HepG2 (cell line): ENCODE measurements around the gene RINL. TPM values are rescaled to one million over a fixed set of nuclear protein-coding genes. Genes with fewer than 3 reads are reported as not detected.

Experiments
- CREB3 ChIP-seq: sonication (generic); formaldehyde crosslinking; IDR thresholded peaks from 2 replicates; pipeline ENCODE4 v1.5.0; 2020; ENCODE audit warnings: missing genetic modification reagents
- DMAP1 ChIP-seq: IDR thresholded peaks from 2 replicates; pipeline ENCODE4 v1.6.1; 2016
- FOXM1 ChIP-seq: sonication (generic); formaldehyde crosslinking; IDR thresholded peaks from 2 replicates; pipeline ENCODE4 v1.5.0; 2020; ENCODE audit warnings: missing genetic modification reagents
- LCORL ChIP-seq, 2 experiments: fragments of 450-650 bp in 1 of 2; sonication (generic) in 1 of 2; formaldehyde crosslinking in 1 of 2; IDR thresholded peaks; 2 replicates each; pipeline versions ENCODE4 v1.5.0 to v1.6.1; 2017 to 2020; ENCODE audit warnings: antibody characterized with exemption in 1 of 2, missing genetic modification reagents in 1 of 2
- MTERF4 ChIP-seq: sonication (generic); formaldehyde crosslinking; IDR thresholded peaks from 2 replicates; pipeline ENCODE4 v1.8.0; 2023; ENCODE audit warnings: mild to moderate bottlenecking, missing genetic modification reagents
- SP140L ChIP-seq: sonication (generic); formaldehyde crosslinking; IDR thresholded peaks from 2 replicates; pipeline ENCODE4 v1.4.0; 2020; ENCODE audit warnings: missing genetic modification reagents, borderline replicate concordance
- TCF12 ChIP-seq, 2 experiments: fragments of 450-650 bp in 1 of 2; sonication (generic) in 1 of 2; formaldehyde crosslinking in 1 of 2; IDR thresholded peaks; 2 replicates each; pipeline versions ENCODE4 v1.6.1 to v1.8.0; 2017 to 2022; ENCODE audit warnings: antibody characterized with exemption in 1 of 2, mild to moderate bottlenecking in 1 of 2, missing genetic modification reagents in 1 of 2, moderate library complexity in 1 of 2
- ZNF17 ChIP-seq: sonication (generic); formaldehyde crosslinking; IDR thresholded peaks from 2 replicates; pipeline ENCODE4 v1.5.0; 2020; ENCODE audit warnings: mild to moderate bottlenecking, missing genetic modification reagents
- ZNF503 ChIP-seq: sonication (generic); formaldehyde crosslinking; IDR thresholded peaks from 2 replicates; pipeline ENCODE4 v1.4.0; 2020; ENCODE audit warnings: missing genetic modification reagents
- ZNF629 ChIP-seq: sonication (generic); formaldehyde crosslinking; conservative IDR thresholded peaks from 2 replicates; pipeline ENCODE4 v1.5.0; 2020; ENCODE audit warnings: missing genetic modification reagents
- ZNF687 ChIP-seq: sonication (generic); formaldehyde crosslinking; IDR thresholded peaks from 2 replicates; pipeline ENCODE4 v1.5.1; 2020; ENCODE audit warnings: mild to moderate bottlenecking, missing genetic modification reagents, moderate library complexity
- ZNF720 ChIP-seq: sonication (generic); formaldehyde crosslinking; IDR thresholded peaks from 2 replicates; pipeline ENCODE4 v1.4.0; 2020; ENCODE audit warnings: missing genetic modification reagents
- ZNF776 ChIP-seq: sonication (generic); formaldehyde crosslinking; IDR thresholded peaks from 2 replicates; pipeline ENCODE4 v1.4.0; 2020; ENCODE audit warnings: mild to moderate bottlenecking, missing genetic modification reagents
- ZNF788 ChIP-seq: sonication (generic); formaldehyde crosslinking; IDR thresholded peaks from 2 replicates; pipeline ENCODE4 v1.5.0; 2020; ENCODE audit warnings: mild to moderate bottlenecking, missing genetic modification reagents, borderline replicate concordance
- polyA plus RNA-seq, 8 experiments: library from polyadenylated mRNA; depleted of rRNA in 3 of 8; stranded (reverse) in 7 of 8; unstranded in 1 of 8; fragments of >200 nt; fragmentation: Illumina TruSeq in 4 of 8; extraction: Trizol in 4 of 8; gene quantifications; 2 replicates each; pipeline versions ENCODE4 v1.2.1 to v1.2.3, GENCODE V29; 2011 to 2016; ENCODE audit warnings: low read depth in 4 of 8, missing spikeins in 1 of 8, mixed read lengths in 1 of 8; ENCODE audit not compliant: insufficient read depth in 1 of 8
- total RNA-seq, 5 experiments: library from RNA; depleted of rRNA; stranded (reverse); fragments of >200 nt; fragmentation: Illumina TruSeq; extraction: Trizol; gene quantifications; 2 replicates each; pipeline ENCODE4 v1.2.3, GENCODE V29; 2016; ENCODE audit warnings: low read depth in 1 of 5
- TF ChIP-seq, protein P1 (sequence below): IDR thresholded peaks from 2 replicates; pipeline ENCODE4 v1.6.1; 2016; ENCODE audit warnings: missing genetic modification reagents, missing compliant biosample characterization
- TF ChIP-seq, protein P2 (sequence below): sonication (generic); formaldehyde crosslinking; IDR thresholded peaks from 2 replicates; pipeline ENCODE4 v1.5.0; 2020; ENCODE audit warnings: mild to moderate bottlenecking, missing genetic modification reagents, moderate library complexity

RINL gene
- total and polyA plus RNA-seq, 2 of the 13 experiments (the other 11 are each of a cell fraction or from before 2014, with no cell fraction given) = 11.4 to 18.0 TPM

DNA sequence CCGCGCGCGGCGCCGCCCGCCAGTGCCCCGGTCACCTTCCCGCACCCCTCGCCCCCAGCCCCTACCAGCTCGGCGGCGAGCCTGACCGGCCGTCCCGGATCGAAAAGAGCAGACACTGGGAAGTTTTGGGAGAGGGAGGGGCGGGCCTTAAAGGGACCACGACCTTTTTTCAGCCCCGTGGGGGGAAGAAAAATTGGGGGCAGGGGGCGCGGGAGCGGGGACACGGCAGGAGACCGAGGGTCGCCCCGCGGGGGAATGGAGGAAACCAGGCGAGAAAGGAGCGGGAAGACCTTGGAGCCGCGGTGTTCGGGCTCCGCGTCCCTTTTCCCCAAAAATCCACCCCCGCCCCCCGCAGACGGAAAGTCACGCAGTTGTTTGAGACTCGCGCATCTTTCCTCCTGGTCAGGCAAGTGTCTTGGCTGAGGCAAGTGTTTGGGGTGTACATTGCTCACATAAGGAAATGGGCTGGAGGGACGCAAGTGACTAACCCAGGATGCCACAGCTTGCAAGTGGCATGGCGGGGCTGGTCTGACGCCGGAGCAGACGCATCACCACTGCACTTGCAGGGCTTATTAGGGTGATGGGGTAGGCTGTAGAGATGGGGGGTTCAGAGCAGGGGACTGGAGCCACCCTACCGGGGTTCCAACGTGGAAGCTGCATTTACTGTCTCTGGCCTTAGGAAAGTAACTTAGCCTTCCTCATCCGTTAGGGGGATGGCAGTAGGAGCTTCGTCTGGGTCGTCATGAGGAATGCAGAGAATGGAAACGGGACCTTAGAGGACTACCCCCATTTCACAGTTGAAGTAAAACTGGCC lies 25.6 kb downstream of the RINL start (continued):
- TF ChIP-seq ZNF687 (peak; percentile 31; the same call in 1 of the 2 replicates), ZNF17 (CRISPR knock-in tag) (no peak), DMAP1 (CRISPR knock-in tag) (peak; percentile 18; the same call in 1 of the 2 replicates), ZNF776 (CRISPR knock-in tag) (no peak), TCF12 (IDR thresholded peaks at IDR 0.05) (no peak), TCF12 (CRISPR knock-in tag; IDR thresholded peaks at IDR 0.05) (no peak), ZNF720 (CRISPR knock-in tag) (no peak), ZNF503 (no peak), ZNF788 (CRISPR knock-in tag) (no peak), LCORL (IDR thresholded peaks at IDR 0.05) (no peak), LCORL (CRISPR knock-in tag; IDR thresholded peaks at IDR 0.05) (peak; percentile 58; the same call in 1 of the 2 replicates), FOXM1 (CRISPR knock-in tag) (no peak), MTERF4 (no peak; the same call in 1 of the 2 replicates), SP140L (CRISPR knock-in tag) (no peak), ZNF629 (CRISPR knock-in tag) (peak; percentile 29; the same call in 1 of the 2 replicates), CREB3 (CRISPR knock-in tag) (no peak)
- TF ChIP-seq, protein P1, sequence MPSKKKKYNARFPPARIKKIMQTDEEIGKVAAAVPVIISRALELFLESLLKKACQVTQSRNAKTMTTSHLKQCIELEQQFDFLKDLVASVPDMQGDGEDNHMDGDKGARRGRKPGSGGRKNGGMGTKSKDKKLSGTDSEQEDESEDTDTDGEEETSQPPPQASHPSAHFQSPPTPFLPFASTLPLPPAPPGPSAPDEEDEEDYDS (CRISPR knock-in tag) = no peak
- TF ChIP-seq, protein P2, sequence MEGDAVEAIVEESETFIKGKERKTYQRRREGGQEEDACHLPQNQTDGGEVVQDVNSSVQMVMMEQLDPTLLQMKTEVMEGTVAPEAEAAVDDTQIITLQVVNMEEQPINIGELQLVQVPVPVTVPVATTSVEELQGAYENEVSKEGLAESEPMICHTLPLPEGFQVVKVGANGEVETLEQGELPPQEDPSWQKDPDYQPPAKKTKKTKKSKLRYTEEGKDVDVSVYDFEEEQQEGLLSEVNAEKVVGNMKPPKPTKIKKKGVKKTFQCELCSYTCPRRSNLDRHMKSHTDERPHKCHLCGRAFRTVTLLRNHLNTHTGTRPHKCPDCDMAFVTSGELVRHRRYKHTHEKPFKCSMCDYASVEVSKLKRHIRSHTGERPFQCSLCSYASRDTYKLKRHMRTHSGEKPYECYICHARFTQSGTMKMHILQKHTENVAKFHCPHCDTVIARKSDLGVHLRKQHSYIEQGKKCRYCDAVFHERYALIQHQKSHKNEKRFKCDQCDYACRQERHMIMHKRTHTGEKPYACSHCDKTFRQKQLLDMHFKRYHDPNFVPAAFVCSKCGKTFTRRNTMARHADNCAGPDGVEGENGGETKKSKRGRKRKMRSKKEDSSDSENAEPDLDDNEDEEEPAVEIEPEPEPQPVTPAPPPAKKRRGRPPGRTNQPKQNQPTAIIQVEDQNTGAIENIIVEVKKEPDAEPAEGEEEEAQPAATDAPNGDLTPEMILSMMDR (CRISPR knock-in tag) = 0 out of 2 replicates have a peak, but pooled peaks have one; percentile 7
